CD4-positive, alpha-beta T cell treated with Interleukin-4 for 4 hours (primary cell): ENCODE data around the gene GOLGA2.

Experiments used
- DNase-seq: peaks from one replicate; pipeline ENCODE4 v3.0.0-alpha.2; 2020

GOLGA2 gene

GRCh38 chr9:128275198-128276007 is at the start of gene GOLGA2:
Gene GOLGA2 (minus strand): TSS chr9:128276007. CDS start chr9:128275976, 31 bp downstream.
- no peak for DNase-seq

DNA sequence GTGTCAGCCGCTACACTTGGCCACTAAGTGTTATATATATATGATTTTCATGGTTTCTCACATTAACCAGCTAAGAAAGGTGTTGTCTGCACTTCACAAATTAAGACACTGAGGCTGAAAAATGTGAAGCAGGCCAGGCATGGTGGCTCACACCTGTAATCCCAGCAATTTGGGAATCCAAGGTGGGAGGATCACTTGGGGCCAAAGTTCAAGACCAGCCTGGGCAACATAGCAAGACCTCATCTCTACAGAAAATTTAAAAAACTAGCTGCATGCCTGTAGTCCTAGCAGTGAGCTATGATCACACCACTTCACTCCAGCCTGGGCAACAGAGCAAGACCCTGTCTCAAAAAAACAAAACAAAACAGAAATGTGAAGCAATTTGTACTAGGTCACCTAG is 48.6 kb upstream of the GOLGA2 start:
- no peak for DNase-seq

- no peak for DNase-seq
Observed at GRCh38 chr9:128323791-128324190, 48.0 kb upstream of the GOLGA2 start.

DNA sequence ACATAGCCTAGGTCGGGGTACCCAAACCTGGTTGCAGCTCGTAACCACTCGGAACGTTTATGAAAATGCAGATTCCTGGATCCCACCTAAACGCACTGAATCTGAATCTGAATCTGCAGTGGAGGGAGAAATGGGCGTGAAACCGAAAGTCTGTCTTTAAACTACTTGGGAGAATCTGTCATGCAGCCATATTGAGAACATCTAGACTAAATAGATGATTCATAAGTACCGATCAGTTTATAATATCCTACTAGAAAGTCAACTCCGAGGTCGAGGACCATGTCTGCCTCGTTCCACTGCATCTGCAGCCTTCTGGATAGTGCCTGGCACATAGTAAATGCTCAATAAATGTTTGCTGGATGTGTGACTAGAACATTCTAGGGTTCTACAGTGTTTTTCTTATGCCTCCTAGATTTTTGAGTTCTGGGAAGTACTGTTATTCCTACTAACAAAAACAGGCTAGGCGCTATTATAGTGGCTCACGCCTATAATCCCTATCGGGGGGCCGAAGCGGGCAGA is 47.5 kb upstream of the GOLGA2 start:
- DNase-seq: peak; percentile 37

DNA sequence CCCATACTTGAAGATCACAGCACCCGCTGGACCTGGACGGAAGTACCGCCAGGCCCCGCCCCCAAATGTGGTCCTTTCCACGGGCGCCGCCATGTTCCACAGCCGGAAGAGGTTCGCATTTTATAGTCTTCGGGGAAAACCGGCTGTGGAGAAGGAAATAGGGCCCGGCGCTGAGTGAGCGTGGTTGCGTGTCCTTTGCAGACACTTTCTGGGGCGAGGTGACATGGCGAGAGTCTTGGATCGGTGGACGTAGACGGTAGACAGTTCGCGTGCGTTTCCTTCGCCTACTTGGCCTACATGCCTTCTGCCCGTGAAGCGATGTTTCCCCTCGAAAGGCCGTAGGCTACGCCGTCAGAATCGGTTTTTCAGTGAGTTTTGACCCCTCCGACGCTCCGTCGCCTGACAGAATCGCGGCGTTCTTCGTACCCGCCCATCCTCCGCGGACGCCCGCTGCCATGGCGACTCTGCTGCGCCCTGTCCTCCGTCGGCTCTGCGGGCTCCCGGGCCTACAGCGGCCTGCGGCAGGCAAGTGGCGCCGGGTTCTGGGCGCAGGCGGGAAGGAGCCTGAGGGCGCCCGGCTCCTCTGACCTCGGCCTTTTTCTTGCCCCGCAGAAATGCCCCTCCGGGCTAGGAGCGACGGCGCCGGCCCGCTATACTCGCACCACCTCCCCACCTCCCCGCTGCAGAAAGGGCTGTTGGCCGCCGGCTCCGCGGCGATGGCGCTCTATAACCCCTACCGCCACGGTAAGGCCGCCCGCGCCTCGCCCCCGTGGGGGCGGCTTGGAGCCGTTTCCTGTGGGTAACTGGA is 46.8 kb upstream of the GOLGA2 start, which contains the start of the genes COQ4 and TRUB2:
Gene COQ4, plus strand, starts transcription at position 436 of the 808 bp plus-strand sequence. Its CDS starts 20 bp downstream, at position 456.
Gene TRUB2, minus strand, starts transcription at position 44 of the 808 bp plus-strand sequence. Its CDS starts 39 bp downstream, at position 5.
- DNase-seq: peak; percentile 93

- DNase-seq: no peak
Observed at GRCh38 chr9:128321879-128322403, 46.1 kb upstream of the GOLGA2 start.

- no peak for DNase-seq
Observed at GRCh38 chr9:128321343-128321742, 45.5 kb upstream of the GOLGA2 start.

- no peak for DNase-seq
Observed at GRCh38 chr9:128317629-128318028, 41.8 kb upstream of the GOLGA2 start.

GRCh38 chr9:128316421-128316820 is 40.6 kb upstream of the GOLGA2 start:
- DNase-seq: no peak

DNA sequence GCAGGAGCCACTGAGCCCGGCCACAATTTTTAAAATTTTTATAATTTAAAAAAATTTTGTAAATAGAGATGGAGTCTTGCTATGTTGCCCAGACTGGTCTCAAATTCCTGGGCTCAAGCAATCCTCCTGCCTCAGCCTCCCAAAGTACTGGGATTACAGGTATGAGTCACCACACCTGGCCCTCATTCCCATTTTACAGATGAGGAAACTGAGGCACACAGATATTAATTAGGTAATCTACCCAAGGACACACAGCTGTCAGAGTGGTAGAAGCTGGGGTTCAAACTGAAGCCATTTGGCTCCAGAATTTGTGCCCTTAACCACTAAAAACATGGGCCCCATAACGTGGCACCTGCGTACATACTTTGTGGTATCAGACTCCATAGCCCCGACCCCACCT is 38.9 kb upstream of the GOLGA2 start:
- DNase-seq: no peak

- DNase-seq: no peak
Observed at GRCh38 chr9:128310461-128310860, 34.7 kb upstream of the GOLGA2 start.

DNA sequence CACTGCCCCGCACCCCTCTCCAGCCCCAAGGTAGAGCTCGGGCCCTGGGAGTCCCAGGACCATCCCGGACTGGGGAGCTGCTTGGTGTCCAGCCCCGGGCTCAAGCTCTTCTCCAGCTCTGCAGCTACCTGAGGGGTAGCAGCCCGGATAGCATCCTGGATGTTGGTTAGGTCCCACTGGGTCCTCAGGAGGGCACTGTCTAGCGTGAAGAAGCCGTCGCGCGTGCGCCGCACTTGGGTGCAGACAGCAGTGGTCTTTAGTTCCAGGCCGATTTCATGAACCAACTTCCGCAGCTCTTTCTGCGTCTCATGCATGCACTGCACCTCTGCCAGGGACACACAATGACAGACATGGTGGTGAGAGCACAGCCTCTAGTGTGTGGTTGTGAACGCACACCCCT is 33.7 kb upstream of the GOLGA2 start:
- DNase-seq: no peak

- no peak for DNase-seq
Observed at GRCh38 chr9:128304971-128305288, 29.1 kb upstream of the GOLGA2 start.

DNA sequence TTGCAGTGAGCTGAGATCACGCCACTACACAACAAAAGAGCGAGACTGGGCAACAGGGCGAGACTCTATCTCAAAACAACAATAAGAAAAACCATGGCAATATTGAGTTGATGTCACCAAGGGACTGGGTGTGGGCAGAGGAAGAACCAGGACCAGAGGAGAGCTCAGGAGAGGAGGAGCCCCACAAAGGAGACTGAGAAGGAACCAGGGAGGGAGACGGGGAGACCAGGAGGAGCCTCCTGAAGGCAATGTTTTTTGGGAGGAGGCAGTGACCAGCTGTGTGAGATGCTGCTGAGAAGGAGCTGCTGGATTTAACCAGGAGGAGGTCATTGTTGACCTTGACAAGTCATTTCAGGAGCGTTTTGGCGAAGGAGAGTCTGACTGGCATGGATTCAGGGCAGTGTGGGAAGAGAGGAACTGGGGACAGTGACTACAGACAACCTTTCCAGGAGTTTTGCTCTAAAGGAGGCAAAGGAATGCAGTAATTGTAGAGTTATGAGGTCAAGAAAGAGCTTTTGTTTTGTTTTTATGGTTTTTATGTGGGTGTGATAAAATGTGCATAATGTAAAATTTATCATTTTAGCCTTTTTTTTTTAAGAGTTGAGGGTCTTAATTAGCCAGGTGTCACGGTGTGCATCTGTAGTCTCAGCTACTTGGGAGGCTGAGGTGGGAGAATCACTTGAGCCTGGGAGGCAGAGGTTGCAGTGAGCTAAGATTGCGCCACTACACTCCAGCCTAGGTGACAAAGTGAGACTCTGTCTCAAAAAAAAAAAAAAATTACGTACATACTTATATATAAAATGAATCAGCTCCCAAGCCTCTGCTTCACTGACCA is 28.5 kb upstream of the GOLGA2 start:
- DNase-seq: no peak

DNA sequence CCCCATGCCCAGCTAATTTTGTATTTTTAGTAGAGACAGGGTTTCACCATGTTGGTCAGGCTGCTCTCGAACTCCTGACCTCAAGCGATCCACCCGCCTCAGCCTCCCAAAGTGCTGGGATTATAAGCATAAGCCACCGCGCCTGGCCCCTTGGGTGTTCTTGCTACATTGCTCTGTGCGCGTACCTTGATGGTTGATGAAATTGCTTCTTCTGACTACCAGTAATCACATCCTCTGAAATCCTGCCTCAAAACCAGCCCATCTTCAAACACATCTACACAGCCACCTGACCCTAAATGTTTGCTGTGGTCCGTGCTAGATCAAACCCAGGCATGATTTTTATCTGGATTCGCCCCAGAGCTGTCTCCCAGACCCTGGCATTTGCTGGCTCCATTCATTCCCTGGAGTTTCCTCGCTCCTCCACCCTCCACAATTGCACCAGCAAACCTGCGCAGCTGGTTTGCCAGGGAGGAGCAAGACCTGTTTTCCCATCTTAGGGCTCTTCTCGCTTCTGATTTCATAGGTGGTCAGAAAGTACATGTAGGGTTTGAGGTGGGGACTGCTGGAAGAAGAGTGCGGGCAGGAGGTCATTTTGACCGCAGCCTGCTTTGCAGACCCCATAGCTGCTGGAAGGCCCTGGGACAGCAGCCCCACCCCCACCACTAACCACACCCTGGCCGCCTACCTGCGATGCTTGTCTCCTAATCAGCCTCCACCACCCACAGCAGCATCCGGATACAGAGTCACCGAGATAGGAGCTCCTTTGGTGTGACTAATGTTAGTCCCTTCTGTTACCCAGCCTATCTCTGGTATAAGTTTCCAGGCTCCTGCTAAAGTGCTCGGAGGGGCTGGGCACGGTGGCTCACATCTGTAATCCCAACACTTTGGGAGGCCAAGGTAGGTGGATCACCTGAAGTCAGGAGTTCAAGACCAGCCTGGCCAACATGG is 23.0 kb upstream of the GOLGA2 start:
- DNase-seq: no peak

GRCh38 chr9:128297221-128297773 is 21.5 kb upstream of the GOLGA2 start:
- no peak for DNase-seq

DNA sequence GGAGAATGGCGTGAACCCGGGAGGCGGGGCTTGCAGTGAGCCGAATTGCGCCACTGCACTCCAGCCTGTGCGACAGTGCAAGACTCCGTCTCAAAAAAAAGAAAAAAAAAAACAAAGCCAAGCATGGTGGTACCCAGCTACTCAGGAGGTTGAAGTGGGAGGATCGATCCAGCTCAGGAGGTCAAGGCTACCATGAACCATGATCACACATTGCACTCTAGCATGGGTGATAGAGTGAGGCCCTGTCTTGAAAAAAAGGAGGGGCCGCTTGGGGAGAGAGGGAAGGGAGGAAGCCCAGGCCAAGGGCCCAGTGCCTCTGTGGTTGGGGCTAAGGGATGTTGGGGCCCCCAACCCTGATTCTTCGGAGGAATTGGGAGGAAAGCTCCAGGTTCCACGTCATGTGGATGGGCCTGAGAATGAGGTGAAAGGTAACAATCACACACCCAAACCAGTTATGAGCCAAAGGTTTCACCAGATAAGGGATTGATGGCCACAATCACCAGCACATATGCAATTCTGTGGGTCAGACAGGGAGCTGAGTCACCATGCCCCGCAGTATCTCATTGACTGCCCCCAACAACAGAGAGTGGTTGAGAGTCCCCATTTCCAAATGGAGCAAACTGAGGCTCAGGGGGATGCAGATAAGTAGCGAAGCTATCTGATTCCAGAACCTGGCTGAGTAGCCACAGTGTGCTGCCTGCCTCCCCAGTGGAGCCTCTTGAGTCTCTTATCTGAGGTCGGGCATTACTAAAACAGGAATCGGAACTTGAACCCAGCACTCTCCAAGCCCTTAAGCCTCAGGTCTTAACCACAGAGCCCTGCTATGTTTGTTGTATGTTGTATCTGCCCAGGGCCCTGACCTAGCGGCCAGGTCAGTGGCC is 20.8 kb upstream of the GOLGA2 start:
- DNase-seq: no peak

GRCh38 chr9:128294142-128294541 is 18.3 kb upstream of the GOLGA2 start:
- no peak for DNase-seq

DNA sequence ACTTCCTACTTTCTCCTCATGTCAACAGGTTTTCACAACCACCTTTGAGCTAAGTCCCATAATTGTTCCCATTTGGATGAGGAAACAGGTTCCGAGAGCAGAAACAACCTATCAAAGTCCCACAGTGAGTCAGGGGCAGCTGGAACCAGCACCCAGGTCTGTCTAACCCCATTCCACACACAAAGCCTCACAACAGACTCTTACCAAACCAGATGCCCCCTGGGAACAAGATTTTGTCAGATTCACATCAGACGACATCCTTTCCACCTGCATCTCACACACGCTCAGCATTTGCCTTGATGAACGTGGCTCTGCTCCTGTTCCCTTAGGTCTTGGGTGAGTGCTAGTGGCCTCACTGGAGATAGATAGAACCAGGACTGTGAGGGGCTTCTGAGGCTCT is 17.3 kb upstream of the GOLGA2 start:
- no peak for DNase-seq

- no peak for DNase-seq
Observed at GRCh38 chr9:128292009-128292408, 16.2 kb upstream of the GOLGA2 start.
